ENCODE results near the gene MIER2.

Gene MIER2

DNA sequence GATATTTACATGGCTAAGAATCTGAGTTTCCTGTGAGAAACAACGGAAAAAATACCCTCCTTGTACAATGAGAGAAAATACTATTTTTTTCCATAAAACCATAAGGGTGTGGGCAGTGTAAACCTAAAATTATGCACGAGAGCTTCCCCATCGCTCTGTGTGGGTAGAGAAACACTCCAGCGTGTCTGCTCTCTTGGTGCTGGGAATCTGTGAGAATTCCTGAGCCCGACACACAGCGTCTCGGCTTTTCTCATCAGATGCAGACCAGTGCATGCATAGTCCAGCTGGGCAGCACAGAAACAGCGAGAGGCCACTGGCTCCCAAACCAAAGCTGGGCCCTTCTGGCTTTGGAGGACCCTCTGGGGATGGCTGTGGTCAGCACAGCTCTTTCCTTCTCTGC lies 65.4 kb downstream of the MIER2 start:
- H3K4me3 ChIP-seq (ENCODE audit: low read depth in 1 of 2, low read length in 2 of 2) = no peak overlapping the region
- no peaks in the 10 kb centered on the region for H3K4me1 ChIP-seq (ENCODE audit: insufficient read depth, low read length)
- no peak for ATAC-seq (ENCODE audit: insufficient read depth, low read depth)
- no peaks in the 10 kb centered on the region for H3K36me3 ChIP-seq (ENCODE audit: insufficient read depth, low read length)
- no peak overlapping the region for H3K27ac ChIP-seq (ENCODE audit: low read length)
- H3K9ac ChIP-seq (ENCODE audit: low read depth, low read length) = no peak overlapping the region
- TF ChIP-seq CTCF (IDR thresholded peaks at IDR 0.05; ENCODE audit: borderline replicate concordance, extremely low read depth, low read length, poor library complexity, severe bottlenecking) = no peak
- no peak for TF ChIP-seq EZH2 (IDR thresholded peaks at IDR 0.05; ENCODE audit: borderline replicate concordance, low read depth, low read length, severe bottlenecking)
- no peaks in the 10 kb centered on the region for H3K27me3 ChIP-seq (ENCODE audit: insufficient read depth, low read length, poor library complexity)
- no peak overlapping the region for H2AFZ ChIP-seq (ENCODE audit: low read depth, low read length)
- no peaks in the 10 kb centered on the region for H3K79me2 ChIP-seq (ENCODE audit: insufficient read depth, low read length)
- H4K20me1 ChIP-seq (ENCODE audit: insufficient read depth, low read length) = no peaks in the 10 kb centered on the region
- no peaks in the 10 kb centered on the region for H3K9me3 ChIP-seq (ENCODE audit: insufficient read depth, low read length, severe bottlenecking)
- H3K4me2 ChIP-seq (ENCODE audit: insufficient read depth, low read length) = no peak overlapping the region
- DNase-seq = no peak

DNA sequence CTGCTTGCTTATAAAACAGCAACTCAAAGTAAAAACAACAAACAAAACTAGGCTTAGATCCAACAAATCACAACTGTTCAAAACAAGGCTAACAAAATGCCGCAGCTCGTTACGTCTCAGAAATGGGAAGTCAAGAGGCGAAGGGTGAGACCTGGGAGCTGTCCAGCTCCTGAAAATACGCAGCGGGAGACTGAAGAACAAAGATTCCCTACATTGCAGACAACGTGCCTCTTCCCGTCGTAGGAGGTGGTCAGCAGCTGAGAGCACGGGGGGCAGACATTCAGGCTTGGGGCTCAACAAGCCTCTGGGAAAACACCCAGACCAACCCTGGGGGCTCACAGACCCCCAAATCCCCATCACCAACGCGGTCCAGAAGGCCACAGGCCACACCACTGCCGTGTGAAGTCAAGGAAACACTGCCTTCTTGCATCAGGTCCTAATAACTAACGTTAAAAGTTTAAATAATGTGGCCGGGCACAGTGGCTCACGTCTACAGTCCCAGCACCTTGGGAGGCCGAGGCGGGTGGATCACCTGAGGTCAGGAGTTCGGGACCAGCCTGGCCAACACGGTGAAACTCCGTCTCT lies 66.9 kb downstream of the MIER2 start:
- Histone ChIP-seq H3K9me3 (ENCODE audit: insufficient read depth, low read length, severe bottlenecking) (no peaks in the 10 kb centered on the region), H3K36me3 (ENCODE audit: insufficient read depth, low read length) (no peaks in the 10 kb centered on the region), H4K20me1 (ENCODE audit: insufficient read depth, low read length) (no peaks in the 10 kb centered on the region), H3K27me3 (ENCODE audit: insufficient read depth, low read length, poor library complexity) (no peaks in the 10 kb centered on the region), H3K79me2 (ENCODE audit: insufficient read depth, low read length) (no peaks in the 10 kb centered on the region), H3K4me1 (ENCODE audit: insufficient read depth, low read length) (no peaks in the 10 kb centered on the region), H3K4me2 (ENCODE audit: insufficient read depth, low read length) (no peak overlapping the region), H3K27ac (ENCODE audit: low read length) (no peak overlapping the region), H2AFZ (ENCODE audit: low read depth, low read length) (no peak overlapping the region), H3K9ac (ENCODE audit: low read depth, low read length) (no peak overlapping the region), H3K4me3 (ENCODE audit: low read depth in 1 of 2, low read length in 2 of 2) (no peak overlapping the region)
- DNase-seq (no peak), ATAC-seq (ENCODE audit: insufficient read depth, low read depth) (no peak)
- no peak for TF ChIP-seq CTCF (IDR thresholded peaks at IDR 0.05; ENCODE audit: borderline replicate concordance, extremely low read depth, low read length, poor library complexity, severe bottlenecking)
- no peak for TF ChIP-seq EZH2 (IDR thresholded peaks at IDR 0.05; ENCODE audit: borderline replicate concordance, low read depth, low read length, severe bottlenecking)

DNA sequence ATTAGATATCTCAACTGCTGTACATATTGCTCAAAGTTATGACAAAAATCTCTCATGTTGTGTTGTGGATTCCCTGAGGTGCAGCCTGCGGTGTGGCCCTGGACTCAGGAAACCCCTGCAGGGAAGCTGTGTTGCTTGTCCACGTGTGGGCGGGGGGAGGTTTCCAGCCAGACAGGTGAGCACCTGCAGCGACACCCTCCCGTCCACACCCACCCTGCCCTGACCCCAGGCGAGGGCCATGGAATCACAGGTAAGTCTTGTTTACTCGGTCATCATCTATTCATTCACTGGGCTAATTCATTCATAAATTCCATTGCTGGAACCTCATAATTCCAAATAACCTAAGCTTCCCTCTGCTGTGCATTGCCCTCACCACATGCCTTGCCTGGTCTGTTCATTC lies 67.5 kb downstream of the MIER2 start:
- Histone ChIP-seq H3K4me2 (ENCODE audit: insufficient read depth, low read length) (no peak overlapping the region), H3K36me3 (ENCODE audit: insufficient read depth, low read length) (no peaks in the 10 kb centered on the region), H3K79me2 (ENCODE audit: insufficient read depth, low read length) (no peaks in the 10 kb centered on the region), H3K9ac (ENCODE audit: low read depth, low read length) (no peak overlapping the region), H2AFZ (ENCODE audit: low read depth, low read length) (no peak overlapping the region), H4K20me1 (ENCODE audit: insufficient read depth, low read length) (no peaks in the 10 kb centered on the region), H3K9me3 (ENCODE audit: insufficient read depth, low read length, severe bottlenecking) (no peaks in the 10 kb centered on the region), H3K27me3 (ENCODE audit: insufficient read depth, low read length, poor library complexity) (no peaks in the 10 kb centered on the region), H3K27ac (ENCODE audit: low read length) (no peak overlapping the region), H3K4me3 (ENCODE audit: low read depth in 1 of 2, low read length in 2 of 2) (no peak overlapping the region), H3K4me1 (ENCODE audit: insufficient read depth, low read length) (no peaks in the 10 kb centered on the region)
- ATAC-seq (ENCODE audit: insufficient read depth, low read depth) (no peak), DNase-seq (no peak)
- TF ChIP-seq EZH2 (IDR thresholded peaks at IDR 0.05; ENCODE audit: borderline replicate concordance, low read depth, low read length, severe bottlenecking) (no peak), CTCF (IDR thresholded peaks at IDR 0.05; ENCODE audit: borderline replicate concordance, extremely low read depth, low read length, poor library complexity, severe bottlenecking) (no peak)
